Measurements from ENCODE around the gene FILIP1.
A peak's percentile ranks its signal among the peaks of the same experiment; 100 is the strongest.

FILIP1 gene

GRCh38 chr6:75378101-75378500, 115.5 kb downstream of the FILIP1 start:
- no peak for TF ChIP-seq ZNF274 (IDR thresholded peaks at IDR 0.05; ENCODE audit: low read depth, low read length)
- H3K4me3 ChIP-seq (ENCODE audit: low read length): no peak overlapping the region

GRCh38 chr6:75377386-75377785, 116.2 kb downstream of the FILIP1 start:
- TF ChIP-seq ZNF274 (IDR thresholded peaks at IDR 0.05; ENCODE audit: low read depth, low read length): no peak
- H3K4me3 ChIP-seq (ENCODE audit: low read length): no peak overlapping the region

- H3K4me3 ChIP-seq (ENCODE audit: low read length): no peak overlapping the region
- TF ChIP-seq ZNF274 (IDR thresholded peaks at IDR 0.05; ENCODE audit: low read depth, low read length): no peak
Observed at GRCh38 chr6:75376347-75377024, 117.1 kb downstream of the FILIP1 start.

DNA sequence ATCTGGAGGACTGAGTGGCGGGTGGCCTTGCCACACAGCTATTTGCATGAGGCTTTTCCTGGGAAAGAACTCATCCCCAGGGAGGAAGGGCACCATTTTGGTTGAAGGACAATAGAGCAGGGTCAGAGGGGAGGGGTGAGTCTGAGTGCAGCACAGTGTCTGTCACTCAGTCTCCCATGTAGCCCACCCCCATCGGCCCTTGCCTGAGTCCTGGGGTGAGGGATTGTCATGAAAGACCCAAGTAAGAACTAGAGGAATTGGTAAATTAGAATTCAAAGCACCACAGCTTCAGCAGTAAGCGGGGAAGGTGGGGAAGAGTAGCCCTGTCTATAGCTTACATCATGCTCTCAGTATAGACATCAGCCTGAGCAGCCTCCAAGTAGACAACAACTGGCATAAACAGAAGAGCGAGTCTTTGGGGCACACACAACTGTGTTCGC, 118.6 kb downstream of the FILIP1 start:
- H3K4me3 ChIP-seq (ENCODE audit: low read length): no peak overlapping the region
- TF ChIP-seq ZNF274 (IDR thresholded peaks at IDR 0.05; ENCODE audit: low read depth, low read length): no peak

DNA sequence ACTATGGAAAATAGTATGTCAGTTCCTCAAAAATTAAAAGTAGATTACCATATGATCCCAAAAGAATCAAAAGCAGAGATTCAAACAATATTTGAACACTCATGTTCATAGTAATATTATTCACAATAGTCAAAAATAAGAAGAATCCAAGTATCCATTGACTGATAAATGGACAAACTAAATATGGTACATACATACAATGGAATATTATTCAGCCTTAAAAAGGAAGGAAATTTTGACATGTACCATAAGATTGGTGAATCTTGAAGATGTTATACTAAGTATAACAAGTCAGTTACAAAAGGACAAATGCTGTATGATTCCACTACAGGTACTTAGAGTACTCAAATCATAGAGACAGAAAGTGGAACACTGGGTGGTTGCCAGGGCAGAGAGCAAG, 120.7 kb downstream of the FILIP1 start:
- H3K4me3 ChIP-seq (ENCODE audit: low read length): no peak overlapping the region
- no peak for TF ChIP-seq ZNF274 (IDR thresholded peaks at IDR 0.05; ENCODE audit: low read depth, low read length)

DNA sequence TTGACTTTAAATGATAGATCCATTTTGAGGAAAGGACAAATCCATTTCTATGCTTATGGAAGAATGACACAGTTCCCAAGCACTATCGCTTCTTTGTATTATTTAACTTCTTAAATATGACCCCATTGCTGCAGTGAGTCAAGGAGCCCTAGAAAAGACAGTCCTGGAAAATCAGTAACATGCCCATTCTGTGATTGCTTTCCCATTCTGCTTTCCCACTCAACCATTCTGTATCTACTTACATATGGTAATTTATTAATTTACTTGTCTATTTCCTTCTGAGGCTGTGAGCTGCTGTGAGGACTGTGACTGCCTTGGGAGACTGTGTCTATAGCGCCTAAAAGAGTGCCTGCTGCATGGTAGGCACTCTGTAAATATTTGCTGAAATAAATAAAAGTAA, 123.6 kb downstream of the FILIP1 start:
- TF ChIP-seq ZNF274 (IDR thresholded peaks at IDR 0.05; ENCODE audit: low read depth, low read length): no peak
- no peak overlapping the region for H3K4me3 ChIP-seq (ENCODE audit: low read length)

DNA sequence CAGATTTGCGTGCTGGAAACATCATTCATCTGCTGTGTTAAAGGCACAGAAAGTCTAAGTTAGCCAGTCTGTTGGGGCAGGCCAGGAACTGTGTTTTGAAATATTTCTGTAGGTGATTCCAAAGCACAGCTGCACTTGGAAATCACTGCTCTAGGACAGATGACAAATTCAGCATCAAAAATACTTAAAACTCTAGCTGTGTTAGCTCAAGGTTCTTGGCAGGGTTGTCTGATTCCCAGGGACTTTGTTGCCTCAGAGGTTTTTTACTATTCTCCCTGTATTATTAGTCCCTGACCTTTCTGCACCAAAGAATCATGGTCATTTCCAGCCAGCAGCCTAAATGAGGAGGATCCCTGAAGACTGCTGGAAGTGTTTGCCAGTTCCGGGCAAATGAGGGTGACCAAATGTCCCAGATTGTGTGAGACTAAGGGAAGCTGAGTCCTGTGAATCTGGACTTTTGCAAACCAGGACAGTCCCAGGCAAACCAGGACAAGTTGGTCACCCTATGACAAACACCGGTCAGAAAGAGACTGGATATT, 124.7 kb downstream of the FILIP1 start:
- no peak overlapping the region for H3K4me3 ChIP-seq (ENCODE audit: low read length)
- TF ChIP-seq ZNF274 (IDR thresholded peaks at IDR 0.05; ENCODE audit: low read depth, low read length): no peak

DNA sequence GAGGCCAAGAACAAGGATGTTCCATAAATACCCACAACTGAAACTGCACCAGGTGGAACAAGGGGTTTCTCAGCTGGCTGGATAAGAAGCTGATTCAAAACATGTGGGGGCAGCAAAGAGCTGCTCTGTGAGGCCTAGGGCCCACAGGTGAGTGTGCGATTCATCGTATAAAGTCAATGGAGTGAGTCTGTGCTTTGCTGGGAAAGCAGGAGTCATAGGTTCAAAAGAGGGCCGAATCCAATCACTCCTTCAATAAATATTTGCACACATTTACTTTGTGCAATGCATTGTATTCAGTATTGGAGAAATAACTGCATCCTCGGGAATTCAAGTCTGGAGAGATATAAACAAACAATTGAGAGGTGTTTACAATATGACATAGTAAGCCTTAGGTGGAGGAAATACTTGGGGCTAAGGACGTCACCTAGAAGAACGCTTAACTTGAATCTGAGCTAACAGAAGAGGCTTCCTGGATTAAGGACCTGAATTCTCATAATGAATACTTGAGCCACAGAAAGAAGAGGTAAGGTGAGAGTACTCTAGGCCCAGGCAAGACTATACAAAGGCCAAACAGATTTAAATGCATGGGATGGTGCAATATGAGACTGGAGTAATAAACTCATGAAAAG, 125.3 kb downstream of the FILIP1 start:
- no peak overlapping the region for H3K4me3 ChIP-seq (ENCODE audit: low read length)
- no peak for TF ChIP-seq ZNF274 (IDR thresholded peaks at IDR 0.05; ENCODE audit: low read depth, low read length)

DNA sequence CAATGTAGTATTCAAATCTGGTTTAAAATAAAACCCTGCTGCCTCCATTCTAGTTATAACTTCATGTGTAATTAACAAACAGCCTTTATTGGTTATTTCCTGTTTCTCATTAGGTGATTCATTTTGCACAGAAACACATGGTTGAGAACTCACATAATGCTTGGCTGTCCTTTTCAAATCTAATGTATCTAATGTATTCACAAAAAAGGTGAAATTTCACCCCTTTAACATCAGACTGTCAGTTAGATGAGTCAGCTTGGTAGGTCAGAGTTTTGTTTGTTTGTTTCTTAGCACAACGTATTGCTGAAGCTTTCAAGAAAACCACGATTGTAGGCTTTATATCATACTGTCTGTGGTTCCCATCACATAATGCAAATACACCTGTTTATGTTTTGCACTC, 130.3 kb downstream of the FILIP1 start:
- TF ChIP-seq ZNF274 (IDR thresholded peaks at IDR 0.05; ENCODE audit: low read depth, low read length): no peak
- H3K4me3 ChIP-seq (ENCODE audit: low read length): no peak overlapping the region

GRCh38 chr6:75353644-75354043, 140.0 kb downstream of the FILIP1 start:
- no peak for TF ChIP-seq ZNF274 (IDR thresholded peaks at IDR 0.05; ENCODE audit: low read depth, low read length)
- no peak overlapping the region for H3K4me3 ChIP-seq (ENCODE audit: low read length)

DNA sequence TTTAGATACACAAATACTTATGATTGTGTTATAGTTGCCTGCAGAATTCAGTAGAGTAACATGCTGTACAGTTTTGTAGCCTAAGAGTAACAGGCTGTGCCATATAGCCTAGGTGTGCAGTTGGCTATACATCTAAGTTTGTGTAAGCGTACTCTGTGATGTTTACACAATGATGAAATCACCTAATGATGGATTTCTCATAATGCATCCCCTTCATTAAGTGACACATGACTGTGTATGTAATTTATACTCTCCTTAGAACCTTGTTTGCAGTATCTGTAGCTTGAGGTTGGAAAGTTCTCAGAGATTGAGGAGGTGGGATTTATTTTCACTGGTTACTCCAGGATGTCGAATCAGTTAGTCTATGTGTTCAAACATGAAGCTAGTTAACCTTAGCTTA, 142.0 kb downstream of the FILIP1 start:
- no peak overlapping the region for H3K4me3 ChIP-seq (ENCODE audit: low read length)
- TF ChIP-seq ZNF274 (IDR thresholded peaks at IDR 0.05; ENCODE audit: low read depth, low read length): no peak

GRCh38 chr6:75350808-75351207, 142.8 kb downstream of the FILIP1 start:
- H3K4me3 ChIP-seq (ENCODE audit: low read length): no peak overlapping the region
- TF ChIP-seq ZNF274 (IDR thresholded peaks at IDR 0.05; ENCODE audit: low read depth, low read length): no peak

- no peak overlapping the region for H3K4me3 ChIP-seq (ENCODE audit: low read length)
- no peak for TF ChIP-seq ZNF274 (IDR thresholded peaks at IDR 0.05; ENCODE audit: low read depth, low read length)
Observed at GRCh38 chr6:75350156-75350555, 143.4 kb downstream of the FILIP1 start.

- no peak for TF ChIP-seq ZNF274 (IDR thresholded peaks at IDR 0.05; ENCODE audit: low read depth, low read length)
- H3K4me3 ChIP-seq (ENCODE audit: low read length): peak overlapping the region; percentile 23
Observed at GRCh38 chr6:75349262-75349984, 144.2 kb downstream of the FILIP1 start.

GRCh38 chr6:75348882-75349261, 144.7 kb downstream of the FILIP1 start:
- no peak overlapping the region for H3K4me3 ChIP-seq (ENCODE audit: low read length)
- no peak for TF ChIP-seq ZNF274 (IDR thresholded peaks at IDR 0.05; ENCODE audit: low read depth, low read length)
